GM18526 (cell line): ENCODE results near the gene HOXA1.

ENCODE experiments used
- POLR2A ChIP-seq: IDR thresholded peaks from 3 replicates; pipeline ENCODE4 v1.6.1; 2011; ENCODE audit not compliant: insufficient read length; ENCODE audit errors: extremely low read depth

Gene HOXA1

DNA sequence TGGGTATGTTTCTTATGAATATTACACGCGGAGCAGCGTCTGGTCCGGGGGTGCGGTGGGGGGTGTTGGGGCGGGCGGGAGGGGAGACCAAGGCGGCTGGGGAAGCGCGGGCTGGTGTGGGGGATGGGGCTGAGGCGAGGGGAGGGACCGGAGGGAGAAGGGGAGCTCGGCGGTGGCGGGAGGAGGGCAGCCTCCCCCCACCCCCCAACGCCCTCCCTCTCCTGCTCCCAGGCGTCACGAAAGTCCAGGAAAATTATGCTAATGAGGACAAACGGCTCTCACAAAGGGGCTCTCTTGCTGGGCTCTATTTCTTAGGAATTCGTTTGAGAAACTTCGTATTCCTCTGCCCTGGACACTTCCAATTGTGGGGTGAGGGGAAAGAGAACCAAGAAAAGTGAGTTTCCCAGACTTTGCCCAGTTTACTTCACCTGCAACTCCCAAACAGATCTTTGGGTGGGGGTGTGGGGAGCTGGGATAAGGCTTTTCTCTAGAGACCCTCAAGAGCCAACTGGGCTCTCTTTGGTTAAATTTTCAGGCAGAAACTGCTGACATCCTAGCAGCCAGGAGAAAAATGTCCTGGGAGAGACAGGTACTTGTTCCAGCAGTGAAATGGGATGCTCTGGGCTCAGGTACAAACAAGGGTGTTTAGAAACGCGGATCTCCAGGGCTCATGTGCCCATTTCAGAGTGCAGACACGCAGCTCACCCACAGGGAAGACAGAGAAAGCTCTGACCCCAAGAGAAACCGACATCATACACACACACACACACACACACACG lies 18.4 kb upstream of the HOXA1 start:
- no peak for TF ChIP-seq POLR2A

DNA sequence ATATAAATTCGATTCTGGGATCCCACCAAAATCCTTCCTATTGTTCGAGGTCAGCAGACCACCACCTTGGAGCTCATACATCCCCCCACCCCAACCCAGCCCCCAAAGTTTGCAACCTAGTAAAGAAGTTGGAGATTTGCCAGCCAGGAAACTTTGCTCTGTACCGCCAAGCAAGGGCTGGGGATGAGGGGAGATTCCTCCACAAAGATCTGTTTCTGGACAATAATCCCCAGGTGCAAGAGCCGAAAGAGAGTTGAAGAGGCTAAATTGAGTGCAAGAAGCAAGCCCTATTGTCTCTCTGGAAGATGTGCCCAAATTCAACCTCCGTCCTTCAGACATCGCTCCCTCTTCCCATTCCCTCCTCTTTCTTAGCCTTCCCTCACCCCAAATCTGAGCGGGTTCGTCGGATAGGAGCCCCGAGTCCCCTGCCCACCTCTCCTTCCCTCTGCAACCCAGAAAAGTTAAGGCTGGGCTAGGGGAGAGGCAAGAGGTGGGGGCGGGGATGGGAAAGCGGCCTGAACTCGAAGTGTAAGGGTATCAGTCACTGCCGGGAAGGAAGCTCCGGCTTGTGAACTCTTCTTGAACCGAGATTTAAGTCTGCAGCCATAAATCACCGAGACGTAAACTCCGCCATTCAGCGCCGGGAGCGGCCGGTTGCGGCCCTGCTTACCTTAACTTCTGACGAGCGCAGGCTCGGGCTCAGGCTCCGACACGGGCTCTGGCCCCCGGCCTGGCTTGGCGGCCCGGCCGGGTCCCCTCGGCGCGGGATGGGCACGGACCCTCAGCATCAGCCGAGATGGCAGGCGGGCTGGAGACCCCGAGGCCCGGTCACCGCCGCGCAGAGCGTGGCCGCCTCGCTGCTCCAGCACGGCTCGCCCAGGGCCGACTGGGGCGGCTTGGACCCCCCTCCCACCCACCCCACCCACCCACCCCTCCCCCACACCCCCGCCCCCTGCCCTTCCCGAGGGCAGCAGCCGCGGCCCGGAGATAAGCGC lies 17.5 kb upstream of the HOXA1 start:
- no peak for TF ChIP-seq POLR2A

DNA sequence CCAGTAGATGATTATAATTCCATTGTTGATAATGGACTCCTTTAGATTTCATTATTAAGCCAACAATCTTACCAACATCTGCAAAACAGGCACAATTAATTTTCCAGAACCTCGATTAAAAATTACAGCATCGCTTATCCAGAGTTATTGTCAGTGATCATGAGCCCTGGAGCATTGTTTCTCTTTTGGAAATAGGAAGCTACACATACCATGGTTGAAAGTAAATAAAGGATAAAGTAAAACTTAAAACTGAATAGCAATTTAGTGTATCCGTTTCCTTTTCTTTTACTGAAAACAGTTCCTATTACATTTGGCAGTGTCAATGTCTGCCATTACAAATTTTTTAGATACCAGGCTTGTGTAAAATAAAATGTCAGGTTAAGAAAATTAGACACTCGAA lies 16.6 kb upstream of the HOXA1 start:
- no peak for TF ChIP-seq POLR2A

DNA sequence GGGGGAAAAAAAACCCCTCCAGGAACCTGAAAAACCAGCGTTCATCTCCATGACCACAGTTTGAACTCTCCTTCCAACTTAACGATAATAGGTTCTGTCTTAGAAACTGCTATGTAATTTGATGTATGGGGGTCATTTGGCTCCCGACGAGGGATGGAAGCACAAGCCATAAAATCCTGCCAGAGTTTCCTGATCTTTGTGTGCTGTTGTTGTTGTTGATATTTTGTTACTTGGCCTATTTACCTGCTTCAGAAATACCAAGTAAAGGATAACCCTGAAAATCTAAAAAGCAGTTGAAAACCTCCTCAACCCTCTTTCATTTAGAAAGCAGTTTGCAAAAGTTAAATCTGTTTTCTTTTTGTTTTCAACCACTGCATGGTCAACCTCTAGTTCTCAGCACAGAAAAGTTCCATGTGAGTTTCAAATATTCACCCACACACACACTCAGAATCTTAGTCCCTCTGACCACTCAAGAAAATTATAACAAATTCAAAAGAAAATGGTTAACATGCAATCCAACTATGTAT lies 16.0 kb upstream of the HOXA1 start:
- TF ChIP-seq POLR2A, result no peak

DNA sequence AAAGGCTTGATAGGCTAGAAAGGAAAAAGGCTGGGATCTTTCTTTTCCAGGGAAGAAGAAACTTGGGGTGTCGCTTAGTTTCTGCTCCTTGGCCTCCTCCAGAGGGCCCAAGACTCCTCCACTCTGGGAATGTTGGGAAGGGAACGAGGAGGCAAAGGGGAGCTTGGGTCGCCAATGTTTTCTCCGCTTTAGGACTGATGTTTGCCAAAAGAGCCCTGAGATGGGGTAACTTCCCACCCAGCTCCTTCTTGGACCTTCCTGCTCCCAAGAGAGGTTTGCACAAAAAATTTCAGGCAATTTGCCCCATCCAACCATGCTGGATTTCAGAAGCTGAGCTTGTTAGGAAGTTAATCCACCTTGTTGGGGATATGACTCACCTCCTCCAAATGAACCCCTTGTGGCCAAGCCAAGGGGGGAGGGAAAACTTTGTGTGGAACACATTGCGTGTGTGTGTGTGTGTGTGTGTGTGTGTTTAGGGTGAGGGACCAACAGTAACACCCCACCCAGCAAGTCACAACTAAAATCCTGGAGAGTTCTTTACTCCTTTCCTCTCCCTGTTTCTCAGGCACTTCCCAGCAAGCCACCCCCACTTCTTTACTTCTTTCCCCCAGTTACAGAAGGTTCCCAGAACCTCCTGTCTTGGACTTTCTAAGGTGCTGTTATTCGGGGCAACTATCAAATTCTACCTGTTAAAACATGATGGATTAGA lies 15.4 kb upstream of the HOXA1 start:
- no peak for TF ChIP-seq POLR2A

DNA sequence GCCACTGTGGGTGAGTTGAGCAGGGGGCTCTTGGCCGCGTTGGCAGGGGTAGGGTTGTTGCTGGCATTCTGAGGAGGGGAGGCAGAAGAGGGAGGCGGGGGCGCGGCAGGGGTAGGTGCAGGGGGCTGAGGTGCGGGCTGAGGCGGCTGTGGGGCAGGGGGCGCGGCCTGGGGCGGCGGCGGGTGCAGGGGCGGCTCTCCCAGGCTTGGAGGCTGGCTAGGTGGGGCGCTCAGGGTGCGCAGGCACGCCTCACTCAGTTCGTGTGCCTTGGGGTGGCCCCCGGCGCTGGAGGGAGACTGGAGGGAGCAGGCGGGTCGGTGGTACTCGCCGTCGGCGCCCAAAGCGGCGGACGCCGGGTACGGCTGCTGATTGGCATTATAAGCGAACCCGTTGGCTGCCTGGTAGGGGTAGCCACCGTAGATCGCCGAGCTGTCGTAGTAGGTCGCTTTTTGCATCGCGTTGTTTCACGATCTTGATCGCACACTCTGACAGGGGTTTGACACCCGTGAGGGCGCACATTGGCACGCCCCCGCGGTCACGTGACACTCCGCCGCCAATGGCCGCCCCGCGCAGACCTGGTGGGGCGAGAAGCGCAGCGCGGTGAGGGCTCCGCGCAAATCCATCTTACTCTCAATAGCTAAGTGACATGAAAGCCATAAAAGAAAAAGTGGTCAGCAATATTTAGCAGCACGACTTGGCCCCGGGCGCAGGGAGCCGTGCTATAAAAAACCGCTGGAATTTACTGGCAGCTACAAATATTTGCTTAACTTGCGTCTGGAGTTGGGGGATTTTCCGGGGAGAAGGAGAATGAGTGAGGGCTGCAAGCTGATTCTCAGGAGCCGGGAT lies 14.6 kb upstream of the HOXA1 start:
- TF ChIP-seq POLR2A, result no peak

DNA sequence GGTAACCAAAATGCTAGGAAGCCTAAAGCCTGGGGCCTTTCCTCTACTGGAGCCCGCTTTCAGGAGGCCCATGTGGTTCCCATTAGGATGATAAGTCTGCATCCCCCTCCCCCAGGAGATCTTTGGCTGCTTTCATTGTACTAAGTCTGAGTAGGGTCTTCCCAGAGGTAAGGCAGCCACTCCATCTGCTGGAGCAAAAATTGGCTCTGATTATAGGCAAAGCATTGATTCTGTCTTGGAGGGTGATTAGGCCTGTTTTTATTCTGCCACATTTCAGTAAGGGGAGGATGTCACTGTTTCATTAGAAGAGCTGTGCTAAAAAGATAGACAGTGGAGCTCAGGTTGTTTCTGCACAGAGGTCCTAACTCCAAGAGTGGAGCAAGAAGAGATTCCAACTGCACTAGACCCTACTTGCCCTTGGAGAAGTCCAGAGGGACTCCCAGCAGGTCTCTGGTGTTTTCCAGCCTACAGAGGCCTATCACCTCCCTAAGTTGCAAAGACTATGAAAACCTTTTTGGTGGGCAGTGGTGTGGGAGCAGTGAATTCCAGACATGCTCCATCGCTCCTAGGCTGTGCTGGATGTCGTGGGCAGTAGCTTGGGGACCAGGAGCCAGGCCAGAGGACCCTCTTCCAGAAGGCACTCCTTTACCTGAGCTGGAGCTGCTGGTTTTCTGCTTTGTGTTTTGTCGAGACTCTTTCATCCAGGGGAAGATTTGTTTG lies 13.8 kb upstream of the HOXA1 start:
- TF ChIP-seq POLR2A, result no peak

DNA sequence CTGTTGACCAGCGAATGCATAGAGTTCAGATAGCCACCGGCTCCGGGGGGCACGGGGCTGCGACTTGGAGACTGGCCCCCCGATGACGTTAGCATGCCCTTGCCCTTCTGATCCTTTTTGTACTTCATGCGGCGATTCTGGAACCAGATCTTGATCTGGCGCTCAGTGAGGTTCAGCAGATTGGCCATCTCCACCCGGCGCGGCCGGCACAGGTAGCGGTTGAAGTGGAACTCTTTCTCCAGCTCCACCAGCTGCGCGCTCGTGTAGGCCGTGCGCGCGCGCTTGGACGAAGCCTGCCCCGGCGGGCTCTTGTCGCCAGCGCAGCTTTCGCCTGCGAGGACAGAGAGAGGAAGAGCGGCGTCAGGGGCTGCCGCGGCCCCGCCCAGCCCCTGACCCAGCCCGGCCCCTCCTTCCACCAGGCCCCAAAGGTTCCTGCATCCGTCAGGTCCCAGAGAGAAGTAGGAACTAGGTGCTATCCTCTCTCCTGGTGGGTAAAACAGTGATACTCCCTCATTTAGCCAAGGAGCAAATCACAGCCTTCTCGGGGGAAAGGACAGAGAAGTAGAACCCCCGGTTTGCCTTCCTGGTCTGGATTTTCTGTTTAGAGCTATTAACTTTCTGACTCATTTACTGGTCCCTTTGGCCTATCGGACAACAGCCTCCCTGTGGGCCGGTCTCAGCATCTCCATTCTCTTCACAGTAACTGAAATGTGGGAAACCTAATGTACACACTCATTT lies 12.8 kb upstream of the HOXA1 start:
- TF ChIP-seq POLR2A, result no peak

DNA sequence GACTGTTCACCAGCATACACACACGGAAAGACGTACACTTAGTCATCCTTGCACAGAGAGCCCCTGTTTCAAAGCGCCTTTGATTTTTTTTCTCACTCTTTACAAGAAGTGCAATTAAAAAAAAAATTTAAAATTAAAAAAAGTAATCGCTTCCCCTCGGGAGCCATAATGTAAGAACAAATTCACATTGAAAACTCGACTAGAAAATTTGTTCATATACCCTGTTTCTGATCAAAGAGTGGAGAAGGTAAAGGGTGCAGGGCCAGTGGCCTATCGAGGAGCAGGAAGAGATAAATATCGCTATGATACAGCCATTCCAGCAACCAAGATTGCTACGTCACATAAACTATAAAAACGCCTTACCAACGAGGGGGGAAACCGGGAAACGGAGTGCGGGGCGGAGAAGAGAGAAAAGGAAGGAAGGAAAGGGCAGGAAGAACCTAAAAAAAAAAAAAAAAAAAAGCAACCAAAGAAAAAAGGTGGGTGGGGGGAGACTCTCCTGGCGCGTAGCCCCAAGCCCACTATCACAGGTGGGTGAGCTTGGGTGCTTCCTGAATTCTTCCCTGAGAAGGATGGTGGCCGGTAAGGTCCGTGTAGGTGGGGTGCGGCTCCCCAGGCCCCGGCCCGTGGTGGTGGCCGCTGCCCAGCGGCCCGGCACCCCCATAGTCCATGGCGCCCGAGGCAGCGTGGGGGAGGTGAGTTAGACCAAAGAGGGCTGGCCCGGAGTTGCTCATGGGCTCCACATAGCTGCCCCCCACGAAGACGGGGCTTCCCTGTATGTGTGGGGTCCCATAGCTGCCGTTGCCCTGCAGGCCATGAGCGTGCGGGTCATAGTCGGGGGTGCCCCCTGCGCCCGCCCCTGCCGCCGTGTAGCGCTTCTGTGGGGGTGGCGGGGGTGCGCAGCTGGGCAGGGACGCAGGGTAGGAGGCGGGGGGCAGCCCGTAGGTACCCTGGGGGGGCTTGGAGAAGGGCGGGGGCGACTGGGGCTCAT lies 11.9 kb upstream of the HOXA1 start:
- TF ChIP-seq POLR2A, result no peak

DNA sequence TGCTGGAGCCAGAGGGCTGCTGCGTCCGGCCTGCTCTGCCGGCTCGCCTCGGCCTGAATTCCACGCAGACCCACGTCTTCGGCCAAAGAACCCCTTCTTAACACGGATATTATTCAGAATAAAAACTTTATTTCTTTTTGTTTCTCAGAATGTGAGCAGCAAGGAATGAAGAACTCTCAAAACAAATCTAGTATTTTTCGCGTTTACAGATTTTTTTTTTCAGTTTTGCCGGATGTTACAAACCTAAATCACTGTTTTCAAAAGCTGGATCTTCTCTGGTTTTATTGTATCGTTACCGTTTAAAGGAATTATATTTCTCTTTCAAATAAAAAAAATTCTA lies 11.1 kb upstream of the HOXA1 start:
- TF ChIP-seq POLR2A, result no peak

DNA sequence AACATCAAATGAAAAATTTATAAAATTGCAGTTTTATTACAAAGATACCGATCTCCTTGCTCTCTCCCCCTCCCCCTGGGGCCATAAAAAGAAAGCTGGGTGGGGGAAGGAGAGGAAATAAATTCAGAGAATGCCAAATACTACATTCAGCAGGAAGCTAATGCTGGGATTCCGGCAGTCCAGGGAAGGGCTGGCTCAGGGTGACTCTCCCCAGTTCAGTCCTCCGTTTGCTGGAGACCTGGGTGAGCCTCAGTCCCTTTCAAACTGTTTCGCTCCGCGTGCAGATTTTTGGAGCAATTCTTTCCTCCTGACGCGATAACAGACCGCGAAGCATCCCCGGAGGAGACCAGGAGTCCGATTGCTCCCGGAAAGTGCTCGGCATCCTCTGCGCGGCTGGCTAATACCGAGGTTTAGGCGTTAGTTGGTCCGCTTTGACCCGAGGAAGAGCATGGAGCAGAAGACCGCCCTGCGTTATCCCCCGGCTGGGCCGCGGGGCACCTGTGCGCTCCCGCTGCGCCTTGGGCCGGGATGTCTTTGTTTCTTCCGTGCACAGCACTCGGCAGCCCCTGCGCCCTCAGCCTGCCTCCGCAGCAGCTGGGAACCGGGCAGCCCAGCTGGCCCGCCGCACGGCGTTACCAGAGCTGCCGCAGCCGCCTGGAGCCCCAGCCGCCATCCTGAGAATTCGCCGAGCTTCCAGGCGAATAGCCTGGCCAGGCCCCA lies 10.5 kb upstream of the HOXA1 start:
- no peak for TF ChIP-seq POLR2A
